ENCODE results near the gene OXNAD1.
A peak's percentile ranks its signal among the peaks of the same experiment; 100 is the strongest.

Gene OXNAD1, protein sequence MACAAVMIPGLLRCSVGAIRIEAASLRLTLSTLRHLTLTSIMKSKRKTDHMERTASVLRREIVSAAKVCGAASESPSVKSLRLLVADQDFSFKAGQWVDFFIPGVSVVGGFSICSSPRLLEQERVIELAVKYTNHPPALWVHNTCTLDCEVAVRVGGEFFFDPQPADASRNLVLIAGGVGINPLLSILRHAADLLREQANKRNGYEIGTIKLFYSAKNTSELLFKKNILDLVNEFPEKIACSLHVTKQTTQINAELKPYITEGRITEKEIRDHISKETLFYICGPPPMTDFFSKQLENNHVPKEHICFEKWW

DNA sequence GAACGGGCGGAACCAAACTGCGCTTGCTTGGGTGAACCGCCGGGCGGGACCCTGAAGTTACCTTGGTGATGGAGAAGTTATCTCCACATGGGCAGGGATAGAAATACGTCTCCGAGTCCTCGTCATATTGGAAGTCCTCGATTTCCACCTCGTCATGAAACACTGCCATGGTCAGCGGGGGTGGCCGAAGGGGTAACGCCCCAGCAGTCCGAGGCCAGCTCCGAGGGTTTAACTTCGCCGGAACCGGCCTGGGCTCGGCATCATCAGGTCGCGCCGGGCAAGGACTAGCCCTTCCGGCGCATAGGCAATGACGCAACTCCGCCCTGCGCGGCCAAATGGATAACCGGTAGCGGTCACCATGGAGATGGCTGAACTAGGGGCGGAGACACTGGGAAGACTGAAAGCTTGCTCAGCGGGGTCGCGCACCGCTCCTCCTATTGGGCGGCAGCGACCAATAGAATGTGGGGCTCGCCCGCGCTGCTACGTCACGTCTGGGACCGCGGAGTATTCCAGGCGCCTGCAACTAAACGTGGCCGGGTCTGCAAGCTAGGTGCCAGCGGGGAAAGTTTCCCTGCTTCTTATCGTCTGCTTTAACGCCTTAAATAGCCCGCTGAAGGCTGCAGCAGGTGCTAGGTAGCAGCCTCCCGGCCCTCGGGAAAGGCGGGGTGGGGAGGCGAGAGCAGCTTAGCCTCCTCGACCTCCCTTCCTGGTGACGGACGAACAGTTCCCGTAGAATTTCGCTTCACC, at the start of gene OXNAD1, which contains the start of gene DPH3:
OXNAD1 (plus strand) TSS at position 505 of the 747 bp plus-strand sequence. CDS start 5,741 bp downstream, outside the sequence.
DPH3 (minus strand) TSS at position 236 of the 747 bp plus-strand sequence; CDS start at position 169, 67 bp downstream.
- DNase-seq: peak; percentile 100

GRCh38 chr3:16216373-16216935, 48.6 kb upstream of the OXNAD1 start:
- no peak for DNase-seq

- DNase-seq: no peak
Observed at GRCh38 chr3:16219777-16220176, 45.2 kb upstream of the OXNAD1 start.

GRCh38 chr3:16221990-16222389, 43.0 kb upstream of the OXNAD1 start:
- no peak for DNase-seq

GRCh38 chr3:16222547-16222946, 42.5 kb upstream of the OXNAD1 start:
- no peak for DNase-seq

DNA sequence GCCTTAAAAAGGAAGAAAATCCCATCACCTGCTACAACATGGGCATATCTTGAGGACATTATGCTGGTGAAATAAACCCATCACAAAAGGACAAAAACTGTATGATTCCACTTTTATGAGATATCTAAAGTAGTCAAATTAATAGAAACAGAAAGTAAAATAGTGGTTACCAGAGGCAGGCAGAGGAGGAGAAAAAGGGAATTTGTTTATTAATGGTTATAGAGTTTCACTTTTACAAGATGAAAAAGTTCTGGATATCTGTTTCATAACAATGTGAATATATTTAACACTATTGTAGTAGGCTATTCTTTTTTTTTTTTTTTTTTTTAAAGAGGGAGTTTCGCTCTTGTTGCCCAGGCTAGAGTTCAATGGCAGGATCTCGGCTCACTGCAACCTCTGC, 40.7 kb upstream of the OXNAD1 start:
- no peak for DNase-seq

DNA sequence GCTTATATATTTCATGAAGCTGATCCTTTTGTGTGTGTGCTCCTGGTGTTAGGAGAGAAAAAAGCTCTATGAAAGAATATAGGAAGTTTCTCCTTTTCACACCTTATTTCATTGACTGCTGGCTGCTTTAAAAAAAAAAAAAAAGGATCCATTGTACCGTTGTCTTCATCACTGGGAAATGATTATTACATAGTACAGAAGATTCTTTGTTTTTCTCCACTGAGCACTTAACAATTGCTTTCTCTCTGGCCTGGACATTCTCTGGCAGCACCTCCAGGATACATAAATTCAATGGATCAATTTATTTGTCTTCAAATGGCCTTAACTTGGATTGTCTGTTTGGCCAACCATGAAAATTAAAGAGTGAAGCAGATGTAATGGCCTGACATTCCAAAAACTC, 37.4 kb upstream of the OXNAD1 start:
- no peak for DNase-seq

GRCh38 chr3:16229681-16230080, 35.3 kb upstream of the OXNAD1 start:
- no peak for DNase-seq

GRCh38 chr3:16231983-16232382, 33.0 kb upstream of the OXNAD1 start:
- DNase-seq: no peak

- no peak for DNase-seq
Observed at GRCh38 chr3:16233806-16234205, 31.2 kb upstream of the OXNAD1 start.

- no peak for DNase-seq
Observed at GRCh38 chr3:16234281-16234680, 30.7 kb upstream of the OXNAD1 start.

- no peak for DNase-seq
Observed at GRCh38 chr3:16236030-16236639, 28.9 kb upstream of the OXNAD1 start.

DNA sequence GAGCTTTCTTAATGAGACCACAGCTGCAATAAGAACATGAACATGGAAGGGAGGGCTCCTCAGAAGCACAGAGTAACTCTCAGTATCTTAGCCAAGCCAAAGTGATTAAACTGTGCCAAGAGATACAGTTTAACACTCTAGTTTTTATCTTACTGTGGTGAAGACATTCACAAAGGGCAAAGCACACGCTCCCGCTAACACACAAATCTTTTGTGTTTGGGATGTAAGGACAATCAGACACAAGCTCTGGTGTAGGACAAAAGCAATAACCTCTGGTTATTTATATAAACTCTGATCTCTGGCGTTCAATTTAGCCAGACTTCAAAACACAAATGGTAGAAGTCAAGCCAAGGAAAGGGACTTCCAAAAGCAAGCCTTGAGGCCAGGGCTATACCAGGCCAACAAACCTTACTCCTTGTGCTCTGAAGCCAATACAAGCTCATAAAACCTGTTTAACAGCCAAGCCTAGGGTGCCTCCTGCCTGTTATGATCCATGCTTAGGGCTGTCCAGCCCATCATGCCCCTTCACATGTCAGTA, 28.1 kb upstream of the OXNAD1 start:
- DNase-seq: no peak

GRCh38 chr3:16239086-16239770, 25.8 kb upstream of the OXNAD1 start:
- DNase-seq: no peak

DNA sequence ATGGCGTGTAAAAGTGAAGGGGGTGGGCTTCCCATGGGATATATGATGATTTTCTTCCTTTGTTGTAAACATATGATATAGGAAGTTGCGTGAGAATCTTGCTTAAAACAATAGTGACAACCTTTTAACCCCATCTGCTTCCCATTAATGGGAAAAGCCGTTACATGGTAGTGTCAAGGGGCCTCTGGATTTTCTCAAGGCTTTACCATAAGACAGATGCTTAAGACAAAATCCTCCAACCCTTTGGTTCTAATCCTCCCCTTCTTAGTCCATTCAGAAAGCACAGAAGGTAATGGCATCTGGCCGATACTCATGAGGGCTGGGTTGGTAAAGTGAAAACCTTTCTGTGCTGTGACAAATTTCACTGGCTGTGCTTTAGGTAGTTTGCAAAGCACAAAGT, 25.2 kb upstream of the OXNAD1 start:
- no peak for DNase-seq

- DNase-seq: no peak
Observed at GRCh38 chr3:16240229-16241023, 24.6 kb upstream of the OXNAD1 start.

GRCh38 chr3:16241225-16241624, 23.8 kb upstream of the OXNAD1 start:
- DNase-seq: no peak

GRCh38 chr3:16242177-16242576, 22.8 kb upstream of the OXNAD1 start:
- DNase-seq: no peak

GRCh38 chr3:16243706-16244490, 21.1 kb upstream of the OXNAD1 start:
- no peak for DNase-seq

- no peak for DNase-seq
Observed at GRCh38 chr3:16245609-16246008, 19.4 kb upstream of the OXNAD1 start.

Data from CD4-positive, alpha-beta T cell treated with Interleukin-21 for 1 hour (primary cell).